Heart right ventricle (tissue), 16 donors: ENCODE data around the gene VPS41. TPM values are rescaled to one million over a fixed set of nuclear protein-coding genes. Genes with fewer than 3 reads are reported as not detected.

Experiments
- ATAC-seq, 8 donors: fragments of 200-7000 bp; cut with Tn5 transposase; one replicate each; pipeline ENCODE4 v1.9.1; 2020; ENCODE audit warnings: mild to moderate bottlenecking in 8 of 8, moderate library complexity in 8 of 8, moderate number of reproducible peaks in 1 of 8
- DNase-seq, 2 donors: peaks; one replicate each; pipeline ENCODE4 v3.0.0-alpha.2; 2020
- H3K27ac ChIP-seq, 10 donors: fragments of 200-600 bp; sonication (generic) in 2 of 10; one replicate each; pipeline versions ENCODE4 v1.5.0 to v1.8.0; 2020 to 2022; ENCODE audit warnings: mild to moderate bottlenecking in 3 of 10
- H3K27me3 ChIP-seq, 7 donors: fragments of 200-600 bp; one replicate each; pipeline ENCODE4 v1.8.0; 2021 to 2022; ENCODE audit warnings: mild to moderate bottlenecking in 2 of 7
- H3K36me3 ChIP-seq, 9 donors: fragments of 200-600 bp; sonication (generic) in 1 of 9; one replicate each; pipeline versions ENCODE4 v1.5.0 to v1.8.0; 2020 to 2022; ENCODE audit warnings: mild to moderate bottlenecking in 2 of 9
- H3K4me1 ChIP-seq, 9 donors: fragments of 200-600 bp; sonication (generic) in 1 of 9; one replicate each; pipeline versions ENCODE4 v1.5.0 to v1.8.0; 2020 to 2022; ENCODE audit warnings: mild to moderate bottlenecking in 4 of 9
- H3K4me3 ChIP-seq, 10 donors: fragments of 200-600 bp; sonication (generic) in 2 of 10; one replicate each; pipeline versions ENCODE4 v1.5.0 to v1.8.0; 2020 to 2022; ENCODE audit warnings: mild to moderate bottlenecking in 7 of 10, moderate library complexity in 2 of 10
- H3K9me3 ChIP-seq, 11 donors: fragments of 200-600 bp in 10 of 11; sonication (generic) in 2 of 11; one replicate each; pipeline versions ENCODE4 v1.5.0 to v1.8.0; 2013 to 2022; ENCODE audit warnings: mild to moderate bottlenecking in 2 of 11, control low read depth in 1 of 11, moderate library complexity in 1 of 11
- CTCF ChIP-seq, 9 donors: fragments of 200-600 bp; sonication (generic) in 2 of 9; IDR thresholded peaks; one replicate each; pipeline versions ENCODE4 v1.5.0 to v1.8.0; 2021 to 2022; ENCODE audit warnings: antibody characterized with exemption in 9 of 9, mild to moderate bottlenecking in 5 of 9, moderate library complexity in 1 of 9
- WGBS, 2 donors: extraction: QIAGEN DNeasy Blood & Tissue Kit; methylation state at CpG; one replicate each; pipeline ENCODE4 v1.1.7; 2013; ENCODE audit warnings: inconsistent platforms in 1 of 2; 5-methylcytosine and 5-hydroxymethylcytosine counted together
- intact Hi-C, 10 donors: fragments of 100-400 bp; cut with DNase I; formaldehyde crosslinking; loops; one replicate each; pipeline versions ENCODE4 v1.11.1 to v1.14.2; 2022
- polyA plus RNA-seq, 2 donors: library from polyadenylated mRNA; stranded (reverse); fragments of 200-250 nt; gene quantifications; one replicate each; pipeline ENCODE4 v1.2.3, GENCODE V29; 2013
- total RNA-seq, 10 donors: library from RNA; stranded (reverse); fragmentation: NEBNext Ultra II Directional in 3 of 10; extraction: Animal tissue kit (Norgen Biotek cat#: 25700) in 3 of 10; gene quantifications; one replicate each; pipeline versions ENCODE4 v1.2.1 to v1.2.4, GENCODE V29; 2021 to 2023
- donor health status: Arrhythmogenic right ventricular cardiomyopathy.
- donor health status: ischemic (EF 13 %, LVEDD 7.1; RV severe dilation, severe dysfunction).
- donor health status: healthy with polysubstance abuse.
- donor health status: DM: no; HTN: yes; CAD: no.
- donor health status: DM: no; HTN: no; CAD: no.
- donor health status: ischemic (EF 25% LVEDD 6.9; RV normal size, moderate dysfunction).
- donor health status: ischemic (EF 25% LVEDD 5.7; RV mildly dilated, moderate dysfunction).
- donor health status: healthy.
- donor health status: DM: yes; HTN: yes; CAD: no.
- donor health status: Ischemic cardiomyopathy.
- donor health status: ischemic (EF 35%, LVEDD 5.7; RV mildly dilated, moderate dysfunction).
- donor health status: nonischemic (EF 11% LVEDD 7.7; RV severe dilation, severe dysfunction).
- donor health status: DM: yes; HTN: yes; CAD: no.
- donor health status: PGD.
- donor health status: ischemic (EF 29% LVEDD 5.4; RV normal size, mild dysfunction).
- donor health status: nonischemic (EF 23%, LVEDD 6.1; RV moderate dilation, normal function).

VPS41 gene
- total and polyA plus RNA-seq, 12 donors: 7.1 to 60.7 (median 48.0) TPM

GRCh38 chr7:38840736-38841460 lies 68.1 kb downstream of the VPS41 start:
- Histone ChIP-seq H3K36me3 (no peaks in the 10 kb centered on the region), H3K4me1 (peaks cover 0 to 16% (median 0%) of the 10 kb centered on the region in 9 donors), H3K4me3 (no peak overlapping the region), H3K27me3 (no peaks in the 10 kb centered on the region), H3K9me3 (no peaks in the 10 kb centered on the region), H3K27ac (no peak overlapping the region)
- no peak for TF ChIP-seq CTCF (IDR thresholded peaks at IDR 0.05)
- DNase-seq (no peak), ATAC-seq (no peak)
- intact Hi-C loops: no loop called here
- WGBS, 2 donors: 65 to 68% methylated on average over 2 of the region's 2 CpGs

GRCh38 chr7:38839851-38840250 lies 69.1 kb downstream of the VPS41 start:
- Histone ChIP-seq H3K4me3 (no peak overlapping the region), H3K9me3 (no peaks in the 10 kb centered on the region), H3K27ac (no peak overlapping the region), H3K36me3 (no peaks in the 10 kb centered on the region), H3K27me3 (no peaks in the 10 kb centered on the region), H3K4me1 (peaks cover 0 to 16% (median 0%) of the 10 kb centered on the region in 9 donors)
- DNase-seq (peak; percentile 48 to 60), ATAC-seq (peak; percentile 33 to 96 (median 90))
- intact Hi-C loops: no loop called here
- TF ChIP-seq CTCF (IDR thresholded peaks at IDR 0.05): no peak
- 27 to 33% methylated on average over 5 of the region's 5 CpGs for WGBS, 2 donors

- H3K9me3 ChIP-seq: no peaks in the 10 kb centered on the region
- DNase-seq (no peak), ATAC-seq (no peak)
- H3K4me1 ChIP-seq: peaks cover 0 to 16% (median 0%) of the 10 kb centered on the region in 9 donors
- intact Hi-C loops: no loop called here
- no peaks in the 10 kb centered on the region for H3K36me3 ChIP-seq
- no peaks in the 10 kb centered on the region for H3K27me3 ChIP-seq
- no peak overlapping the region for H3K4me3 ChIP-seq
- TF ChIP-seq CTCF (IDR thresholded peaks at IDR 0.05): no peak
- WGBS, 2 donors: 92 to 95% methylated on average over 6 of the region's 6 CpGs
- no peak overlapping the region for H3K27ac ChIP-seq
These were observed 70.1 kb downstream of the VPS41 start for GRCh38 chr7:38838725-38839385.

- WGBS, 2 donors: 76 to 78% methylated on average over 3 of the region's 3 CpGs
- Histone ChIP-seq H3K9me3 (no peaks in the 10 kb centered on the region), H3K27me3 (no peaks in the 10 kb centered on the region), H3K36me3 (peaks cover 0 to 8% (median 0%) of the 10 kb centered on the region in 9 donors), H3K4me3 (no peak overlapping the region), H3K27ac (no peak overlapping the region), H3K4me1 (peaks cover 0 to 11% (median 0%) of the 10 kb centered on the region in 9 donors)
- DNase-seq (no peak), ATAC-seq (no peak)
- no peak for TF ChIP-seq CTCF (IDR thresholded peaks at IDR 0.05)
- intact Hi-C loops: no loop called here
These were observed 74.6 kb downstream of the VPS41 start for GRCh38 chr7:38834357-38834756.
